Uterus (tissue), 4 donors: Measurements from ENCODE around the gene CADPS2. TPM values are rescaled to one million over a fixed set of nuclear protein-coding genes. Genes with fewer than 3 reads are reported as not detected.

Source experiments
- DNase-seq, 2 donors: peaks; one replicate each; pipeline ENCODE4 v3.0.0-alpha.2; 2019 to 2020
- H3K27ac ChIP-seq, 2 donors: fragments of 200-600 bp; sonication (generic); 1 replicate in 1 of 2; 2 replicates in 1 of 2; pipeline ENCODE4 v1.5.1; 2016 to 2018
- H3K27me3 ChIP-seq, 2 donors: fragments of 200-600 bp; sonication (generic); one replicate each; pipeline ENCODE4 v1.5.1; 2018 to 2019; ENCODE audit warnings: control low read depth in 1 of 2
- H3K36me3 ChIP-seq, 2 donors: fragments of 200-600 bp; sonication (generic); one replicate each; pipeline ENCODE4 v1.5.1; 2019; ENCODE audit warnings: control low read depth in 1 of 2
- H3K4me1 ChIP-seq, 2 donors: fragments of 200-600 bp; sonication (generic); one replicate each; pipeline ENCODE4 v1.5.1; 2018 to 2019; ENCODE audit warnings: control low read depth in 1 of 2
- H3K4me3 ChIP-seq, 2 donors: fragments of 200-600 bp; sonication (generic); 1 replicate in 1 of 2; 2 replicates in 1 of 2; pipeline ENCODE4 v1.5.1; 2018 to 2019; ENCODE audit warnings: mild to moderate bottlenecking in 1 of 2
- H3K9me3 ChIP-seq, 2 donors: fragments of 200-600 bp; sonication (generic); one replicate each; pipeline ENCODE4 v1.5.1; 2019; ENCODE audit warnings: control low read depth in 1 of 2
- CTCF ChIP-seq, 4 experiments: fragments of 200-600 bp in 2 of 4; fragments of 450-650 bp in 2 of 4; sonication (generic) in 2 of 4; IDR thresholded peaks; one replicate each; pipeline ENCODE4 v1.5.1; 2016 to 2019; ENCODE audit warnings: antibody characterized with exemption in 4 of 4, mild to moderate bottlenecking in 2 of 4, moderate library complexity in 1 of 4
- POLR2A ChIP-seq, 2 donors: fragments of 450-650 bp; IDR thresholded peaks; one replicate each; pipeline ENCODE4 v1.6.1; 2016; ENCODE audit warnings: antibody characterized with exemption in 2 of 2, mild to moderate bottlenecking in 1 of 2, moderate library complexity in 1 of 2
- intact Hi-C: fragments of 100-400 bp; cut with DNase I; formaldehyde crosslinking; loops from one replicate; pipeline ENCODE4 v1.15.1; 2023; ENCODE audit warnings: low total_unique reads
- total RNA-seq, 4 donors: library from RNA; depleted of rRNA in 3 of 4; stranded (reverse); fragments of >200 nt in 3 of 4; gene quantifications; one replicate each; pipeline versions ENCODE4 v1.1.0 to v1.2.4, GENCODE V29; 2014 to 2023
- donor health status: DM: yes; HTN: yes; CAD: no.

CADPS2 gene
- total RNA-seq, 4 donors from 2014 or later, result 11.5 to 119 (median 36.8) TPM

DNA sequence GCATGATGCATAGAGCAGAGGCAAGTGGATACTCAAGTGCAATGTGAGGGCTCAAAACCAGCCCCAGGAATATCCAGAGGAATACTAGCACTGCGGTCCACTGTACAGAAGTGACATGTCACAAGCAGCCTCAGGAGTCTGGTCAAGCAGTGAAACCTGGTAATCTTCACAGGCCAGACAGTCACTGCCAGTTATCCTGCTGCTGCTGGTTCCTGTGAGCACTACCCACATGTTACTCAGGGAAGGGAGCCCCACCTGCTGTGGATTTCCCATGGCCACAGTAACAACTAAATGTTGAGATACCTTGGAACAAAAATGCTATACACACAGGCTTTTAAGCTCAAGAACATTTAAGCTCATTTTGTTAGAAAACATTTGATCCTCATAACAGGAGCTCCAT, 290.4 kb downstream of the CADPS2 start:
- intact Hi-C loops, result no loop called here
- no peak for DNase-seq
- Histone ChIP-seq H3K36me3 (no peaks in the 10 kb centered on the region), H3K4me1 (no peaks in the 10 kb centered on the region), H3K27ac (no peak overlapping the region), H3K4me3 (no peak overlapping the region), H3K9me3 (no peaks in the 10 kb centered on the region), H3K27me3 (no peaks in the 10 kb centered on the region)
- no peak for TF ChIP-seq POLR2A (IDR thresholded peaks at IDR 0.05)
- no peak for TF ChIP-seq CTCF (IDR thresholded peaks at IDR 0.05)

GRCh38 chr7:122588621-122589020, 297.6 kb downstream of the CADPS2 start:
- DNase-seq, result no peak
- TF ChIP-seq CTCF (IDR thresholded peaks at IDR 0.05), result no peak
- TF ChIP-seq POLR2A (IDR thresholded peaks at IDR 0.05), result no peak
- no peak overlapping the region for H3K27ac ChIP-seq
- no peaks in the 10 kb centered on the region for H3K27me3 ChIP-seq
- H3K4me3 ChIP-seq, result no peak overlapping the region
- H3K9me3 ChIP-seq, result no peaks in the 10 kb centered on the region
- intact Hi-C loops, result no loop called here
- H3K36me3 ChIP-seq, result no peaks in the 10 kb centered on the region
- no peaks in the 10 kb centered on the region for H3K4me1 ChIP-seq

- TF ChIP-seq CTCF (IDR thresholded peaks at IDR 0.05) (no peak), POLR2A (IDR thresholded peaks at IDR 0.05) (no peak)
- H3K27ac ChIP-seq, result peak overlapping the region in 1 of 2 donors; percentile 7
- intact Hi-C loops, result no loop called here
- no peaks in the 10 kb centered on the region for H3K36me3 ChIP-seq
- no peaks in the 10 kb centered on the region for H3K27me3 ChIP-seq
- no peaks in the 10 kb centered on the region for H3K9me3 ChIP-seq
- H3K4me1 ChIP-seq, result no peaks in the 10 kb centered on the region
- no peak for DNase-seq
- H3K4me3 ChIP-seq, result no peak overlapping the region
Measured at GRCh38 chr7:122584676-122585251, 301.5 kb downstream of the CADPS2 start.

DNA sequence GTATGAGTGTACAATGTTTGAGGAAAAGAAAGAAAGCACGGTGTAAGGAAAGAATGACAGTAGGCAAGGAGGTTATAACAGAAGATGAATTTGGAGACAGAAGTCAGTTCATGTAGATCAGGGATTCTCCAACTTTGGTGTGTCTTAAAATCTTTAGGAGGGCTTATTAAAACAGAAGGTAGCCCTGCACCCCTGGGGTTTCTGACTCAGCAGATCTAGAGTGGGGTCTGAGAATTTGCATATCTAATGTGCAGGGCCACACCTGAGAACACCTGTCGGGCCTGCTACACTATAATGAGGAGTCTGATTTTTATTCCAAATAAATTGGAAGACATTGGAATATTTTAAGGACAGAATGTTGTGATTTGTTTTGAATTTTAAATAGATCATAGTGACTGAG, 307.9 kb downstream of the CADPS2 start:
- H3K27me3 ChIP-seq, result no peaks in the 10 kb centered on the region
- no peak overlapping the region for H3K27ac ChIP-seq
- no peaks in the 10 kb centered on the region for H3K4me1 ChIP-seq
- no peak overlapping the region for H3K4me3 ChIP-seq
- no peaks in the 10 kb centered on the region for H3K36me3 ChIP-seq
- TF ChIP-seq POLR2A (IDR thresholded peaks at IDR 0.05) (no peak), CTCF (IDR thresholded peaks at IDR 0.05) (no peak)
- no peaks in the 10 kb centered on the region for H3K9me3 ChIP-seq
- intact Hi-C loops, result no loop called here
- DNase-seq, result no peak

- H3K27me3 ChIP-seq, result no peaks in the 10 kb centered on the region
- no peaks in the 10 kb centered on the region for H3K9me3 ChIP-seq
- no peak for DNase-seq
- no peaks in the 10 kb centered on the region for H3K4me1 ChIP-seq
- TF ChIP-seq POLR2A (IDR thresholded peaks at IDR 0.05) (no peak), CTCF (IDR thresholded peaks at IDR 0.05) (no peak)
- H3K36me3 ChIP-seq, result no peaks in the 10 kb centered on the region
- no peak overlapping the region for H3K27ac ChIP-seq
- no peak overlapping the region for H3K4me3 ChIP-seq
- intact Hi-C loops, result no loop called here
Measured at GRCh38 chr7:122577449-122578003, 308.7 kb downstream of the CADPS2 start.
